ENCODE measurements around the gene LRPAP1.
"Not testable (repeated sequence)": the region's sequence is repeated elsewhere in the genome, so short reads cannot be mapped to it uniquely, and the experiment has no call there.

The LRPAP1 gene

DNA sequence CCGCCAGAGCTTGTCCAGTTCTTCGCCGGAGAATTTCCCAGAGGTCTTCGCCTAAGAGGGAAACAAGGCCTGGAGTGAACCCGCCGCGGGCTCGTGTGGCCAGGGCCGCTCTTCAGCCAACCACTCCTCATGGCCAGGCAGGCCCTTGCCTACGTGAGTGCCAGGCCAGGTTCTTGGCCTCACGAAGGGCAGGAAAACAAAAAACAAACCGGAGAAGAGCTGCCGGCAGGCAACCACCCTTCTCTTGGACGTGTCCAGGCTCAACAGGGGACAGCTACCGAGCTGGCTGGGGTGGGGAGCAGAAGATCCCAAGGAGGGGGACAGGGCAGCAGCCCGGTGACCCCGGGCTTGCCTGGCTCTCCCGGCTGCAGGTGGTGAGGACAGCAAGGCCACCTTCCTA, 13.3 kb downstream of the LRPAP1 start:
- DNase-seq (ENCODE audit: low spot score), result no peak

DNA sequence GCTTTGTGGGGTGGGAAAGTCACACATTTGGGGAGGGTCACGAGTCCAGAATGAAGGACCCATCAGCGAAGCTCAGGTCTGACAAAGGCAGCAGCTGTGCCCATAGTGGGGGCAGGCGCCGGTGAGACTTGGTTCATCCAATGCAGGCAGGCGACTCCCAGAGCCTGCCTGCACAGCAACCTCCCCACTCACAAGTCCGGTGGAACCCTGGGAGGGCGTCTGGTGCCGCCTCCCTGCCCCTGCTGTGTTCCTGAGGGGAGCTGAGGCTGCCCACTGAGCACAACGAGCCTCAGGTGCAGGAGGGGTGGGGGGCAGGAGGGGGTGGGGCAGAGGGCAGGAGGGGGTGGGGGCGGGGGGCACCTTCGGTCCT, 13.7 kb downstream of the LRPAP1 start:
- no peak for DNase-seq (ENCODE audit: low spot score)

DNA sequence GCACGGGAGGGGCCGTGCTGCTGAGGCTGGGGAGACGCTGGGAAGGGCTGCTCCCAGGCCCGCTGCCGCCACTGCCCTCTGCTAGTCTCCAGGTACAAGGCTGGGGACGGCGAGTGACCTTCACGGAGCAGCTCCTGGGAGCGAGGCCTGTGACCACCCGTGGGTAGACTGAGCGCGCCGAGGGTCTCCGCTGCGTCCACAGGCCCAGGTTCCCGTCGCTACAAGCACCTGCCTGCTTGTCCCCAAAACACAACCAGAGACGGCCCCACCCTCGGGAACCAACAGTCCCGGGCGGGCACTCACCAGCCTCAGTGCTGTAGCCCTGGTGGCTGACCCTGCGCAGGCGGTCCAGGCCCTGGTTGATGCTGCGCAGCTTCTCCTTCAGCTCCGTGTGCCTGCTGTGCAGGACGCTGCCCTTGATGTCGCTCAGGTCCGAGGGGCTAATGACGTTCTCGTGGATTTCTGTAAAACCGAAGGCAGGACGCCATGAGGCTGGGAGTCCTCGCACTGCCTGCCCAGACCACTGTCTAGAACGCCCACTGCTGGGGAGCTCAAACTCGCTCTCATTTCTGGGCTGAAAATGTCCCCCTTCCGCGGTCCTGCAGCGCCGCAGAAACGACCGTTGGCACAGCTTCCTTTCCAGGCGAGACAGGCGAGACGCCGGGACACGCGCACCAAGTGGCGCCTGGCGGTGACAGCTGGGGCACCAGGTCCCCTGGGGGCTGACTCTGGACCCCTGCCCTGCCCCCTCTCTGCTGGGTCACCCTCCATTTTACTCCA, 14.3 kb downstream of the LRPAP1 start:
- DNase-seq (ENCODE audit: low spot score), result no peak

DNA sequence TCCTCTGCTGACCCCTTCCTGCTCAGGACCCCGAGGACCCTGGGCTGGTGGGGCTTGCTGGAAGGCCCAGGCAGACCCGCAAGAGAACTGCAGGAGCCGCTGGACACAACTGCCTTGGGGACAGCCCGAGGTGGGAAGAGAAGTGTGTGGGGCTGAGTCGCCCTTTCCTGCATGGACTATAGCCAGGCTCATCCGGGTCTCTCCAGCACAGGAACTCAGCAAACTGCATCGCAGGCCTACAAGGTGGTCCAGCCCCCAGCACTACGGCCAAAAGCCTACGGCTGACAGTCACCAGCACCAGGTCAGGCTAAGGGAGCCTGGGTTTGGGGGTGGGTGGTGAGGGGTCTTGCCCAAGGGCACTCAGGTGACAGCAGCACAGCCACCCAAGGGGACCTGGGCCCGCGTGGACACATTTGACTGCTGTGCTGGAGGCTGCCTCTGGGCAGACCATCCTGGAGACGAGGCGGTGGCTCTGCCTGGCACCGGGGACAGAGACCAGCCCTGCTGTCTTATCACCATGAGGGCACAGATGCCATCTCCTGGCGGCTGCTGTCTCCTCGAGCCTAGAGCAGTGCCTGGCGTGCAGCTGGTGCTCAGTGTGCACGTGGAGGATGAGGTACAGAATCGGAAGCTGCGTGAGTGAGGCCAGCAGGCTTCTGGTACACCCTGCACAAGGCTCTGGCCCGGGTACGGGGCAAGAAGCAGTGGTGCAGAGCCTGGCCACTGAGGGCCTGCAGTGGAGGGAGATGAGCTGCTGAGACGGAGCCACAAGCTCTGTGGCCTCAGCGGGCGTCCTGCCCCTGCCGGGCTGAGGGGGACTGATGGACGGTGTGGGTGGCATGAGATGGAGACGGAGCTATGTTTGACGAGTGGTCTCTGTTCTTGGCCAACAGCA, 15.1 kb downstream of the LRPAP1 start:
- no peak for DNase-seq (ENCODE audit: low spot score)

DNA sequence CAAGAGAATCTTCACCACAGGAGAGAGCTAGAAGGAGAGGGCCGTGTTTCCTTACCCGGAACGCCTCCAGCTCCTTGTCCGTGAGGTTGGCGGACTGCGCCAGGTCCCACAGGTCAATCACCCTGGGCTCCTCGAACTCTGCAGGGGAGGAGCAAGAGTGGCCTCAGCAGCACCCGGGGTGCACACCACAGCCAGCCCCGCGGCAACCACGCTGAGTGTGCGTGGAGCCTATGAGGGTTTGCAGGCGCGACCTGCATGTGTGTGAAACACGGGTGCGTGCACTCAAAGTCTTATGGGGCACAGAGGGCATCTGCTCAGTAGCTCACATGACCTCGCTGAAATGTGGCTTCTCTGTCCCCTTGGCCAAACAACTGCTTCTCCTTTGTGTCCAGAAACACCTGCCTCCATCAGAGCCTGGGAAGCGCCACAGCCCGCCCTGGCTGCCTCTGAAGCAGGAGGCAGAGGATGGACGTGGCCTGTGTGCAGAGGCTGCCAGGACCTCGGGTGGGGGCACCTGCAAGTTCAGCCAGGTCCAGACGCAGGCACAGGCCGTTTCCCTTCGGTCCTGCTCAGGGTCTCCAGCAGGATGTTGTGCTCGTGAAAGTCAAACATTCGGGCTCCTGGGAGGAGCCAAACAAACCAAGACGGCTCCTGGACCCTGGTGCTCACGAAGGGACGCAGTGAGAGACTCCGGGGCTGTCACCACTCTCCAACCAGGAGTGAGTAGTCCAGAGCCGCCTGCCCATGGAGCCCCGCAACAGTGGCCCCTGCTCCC, 16.0 kb downstream of the LRPAP1 start:
- no peak for DNase-seq (ENCODE audit: low spot score)

DNA sequence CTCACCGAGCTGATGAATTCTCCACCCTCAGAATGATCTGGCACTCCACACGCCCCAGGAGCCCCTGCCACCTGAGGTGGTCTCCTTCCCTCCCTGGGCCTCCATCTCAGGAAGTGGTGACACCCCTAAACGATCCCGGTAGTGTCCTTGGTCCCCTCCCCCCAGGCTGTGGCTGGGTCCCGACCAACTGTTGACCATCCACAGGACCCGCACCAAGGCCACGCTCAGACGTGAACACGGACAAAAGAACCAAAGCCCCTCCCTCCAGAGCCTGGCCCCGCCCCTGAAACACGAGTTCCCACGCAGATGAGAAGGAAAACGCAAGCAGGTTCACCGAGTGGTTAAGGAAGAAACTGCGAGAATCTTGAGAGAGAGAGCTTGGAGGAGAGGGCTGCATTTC, 16.6 kb downstream of the LRPAP1 start:
- no peak for DNase-seq (ENCODE audit: low spot score)

DNA sequence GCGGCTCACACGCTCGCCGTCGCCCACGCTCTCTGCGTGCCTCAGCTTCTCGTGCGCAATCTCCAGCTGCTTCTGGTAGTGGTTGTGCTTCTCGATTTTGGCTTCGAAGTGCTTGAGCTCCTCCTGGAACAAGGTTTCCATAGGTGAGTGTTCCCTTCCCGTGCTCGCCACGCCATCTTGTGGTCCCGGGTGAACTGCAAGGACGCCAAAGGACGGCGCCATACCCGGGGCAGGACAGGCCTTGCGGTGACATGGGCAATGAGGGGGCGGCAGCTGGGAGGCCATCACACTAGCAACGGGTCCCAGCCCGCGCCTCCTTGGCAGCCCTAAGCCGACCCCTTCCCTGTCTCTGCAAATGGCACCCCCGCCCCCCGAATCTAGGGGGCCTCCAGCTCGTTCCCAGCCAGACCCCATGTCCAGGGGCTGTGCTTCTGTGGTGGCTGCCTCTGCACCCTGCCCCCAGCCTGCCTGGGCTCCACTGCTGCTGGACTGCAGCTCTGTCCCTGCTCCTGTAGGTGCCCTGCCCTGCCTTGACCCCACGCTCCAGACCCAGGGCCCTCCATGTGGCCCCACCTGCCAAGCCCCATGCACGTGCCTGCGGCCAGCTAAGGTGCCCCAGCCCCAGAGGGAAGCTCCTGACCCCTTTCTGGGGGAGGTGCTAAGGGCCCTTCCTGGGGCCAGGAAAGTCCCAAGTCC, 17.3 kb downstream of the LRPAP1 start:
- DNase-seq (ENCODE audit: low spot score), result no peak

DNA sequence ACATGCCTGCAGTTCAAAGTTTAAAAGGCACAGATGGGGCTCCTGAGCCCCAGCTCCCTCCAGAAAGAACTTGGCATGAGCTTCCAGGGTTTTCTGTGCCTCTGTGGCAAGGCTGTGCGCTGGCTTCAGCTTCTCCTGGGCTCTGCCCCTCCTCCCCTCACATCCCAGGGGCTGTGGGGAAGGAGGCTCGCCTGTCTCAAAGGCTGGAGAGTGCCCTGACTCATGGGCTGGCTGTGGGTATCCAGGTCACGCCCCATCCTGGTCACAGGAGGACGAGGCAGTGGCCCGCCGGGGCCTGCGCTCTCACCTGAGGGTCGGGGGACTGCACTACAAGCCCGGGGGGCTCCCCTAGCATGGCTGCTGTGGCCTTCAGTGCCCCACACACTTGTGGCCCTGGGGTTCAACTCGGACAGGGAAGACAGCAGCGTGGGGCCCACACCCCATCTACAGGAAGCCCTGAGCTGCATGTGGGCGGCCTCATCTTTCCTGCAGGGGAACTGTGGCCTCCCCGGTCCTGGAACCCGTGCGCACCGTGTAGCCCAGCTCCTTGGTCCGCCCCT, 17.9 kb downstream of the LRPAP1 start:
- no peak for DNase-seq (ENCODE audit: low spot score)

DNA sequence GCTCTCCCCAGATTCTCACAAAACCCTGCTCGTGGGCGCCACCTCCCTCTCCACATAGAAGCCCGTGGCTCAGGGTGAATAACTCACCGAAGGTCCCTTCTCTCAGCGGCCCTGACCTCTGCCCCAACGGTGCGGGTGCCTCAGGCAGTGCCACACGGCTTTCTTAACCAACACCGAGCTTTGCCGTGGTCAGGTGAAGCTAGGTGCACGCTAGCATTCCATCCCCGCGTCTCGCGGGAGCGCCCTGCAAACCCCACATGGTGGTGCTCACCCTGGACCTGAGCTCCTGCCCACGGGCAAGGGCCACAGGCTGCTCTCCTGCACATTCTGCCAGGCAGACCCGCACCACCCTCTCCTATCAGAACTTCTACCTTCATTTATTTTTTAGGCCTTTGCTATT, 18.4 kb downstream of the LRPAP1 start:
- DNase-seq (ENCODE audit: low spot score), result no peak

DNA sequence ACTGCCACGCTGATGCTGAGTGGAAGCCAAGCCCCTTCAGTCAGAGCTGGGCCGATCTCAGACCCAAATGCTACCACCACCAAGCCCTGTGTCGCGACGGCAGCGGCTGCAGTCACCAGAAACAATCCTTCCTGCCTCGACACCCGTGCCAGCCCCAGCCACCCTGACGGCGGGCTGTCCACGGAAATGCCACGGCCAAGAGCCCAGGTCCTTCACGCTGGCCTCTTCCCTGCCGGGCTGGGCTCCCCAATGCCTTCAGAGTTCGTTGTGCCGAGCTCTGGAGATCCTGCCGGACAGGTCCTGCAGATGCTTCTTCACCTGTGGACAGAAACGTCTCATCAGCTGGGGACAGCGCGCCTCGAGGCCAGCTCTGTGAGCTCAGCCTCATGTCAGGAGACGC, 19.5 kb downstream of the LRPAP1 start:
- DNase-seq (ENCODE audit: low spot score), result no peak

DNA sequence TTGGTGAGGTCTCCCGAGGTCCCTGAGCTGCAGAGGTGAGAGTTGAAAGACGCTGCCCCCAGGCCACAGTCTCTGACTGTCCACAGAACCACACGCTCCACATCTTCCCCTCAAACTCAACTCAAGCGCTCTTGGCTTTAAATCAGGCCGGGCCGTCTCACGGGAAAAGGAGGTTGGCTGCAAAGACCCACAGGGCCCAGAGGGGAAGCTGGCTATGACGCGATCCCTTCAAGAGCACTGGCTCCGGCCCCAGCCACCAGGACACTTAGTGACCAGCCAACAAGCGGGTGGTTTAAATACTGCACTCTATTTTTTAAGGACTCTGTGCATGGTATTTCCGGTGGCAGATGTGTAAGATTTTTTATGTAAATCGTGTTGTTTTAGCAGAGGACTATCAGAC, 19.9 kb downstream of the LRPAP1 start:
- DNase-seq (ENCODE audit: low spot score), result no peak

DNA sequence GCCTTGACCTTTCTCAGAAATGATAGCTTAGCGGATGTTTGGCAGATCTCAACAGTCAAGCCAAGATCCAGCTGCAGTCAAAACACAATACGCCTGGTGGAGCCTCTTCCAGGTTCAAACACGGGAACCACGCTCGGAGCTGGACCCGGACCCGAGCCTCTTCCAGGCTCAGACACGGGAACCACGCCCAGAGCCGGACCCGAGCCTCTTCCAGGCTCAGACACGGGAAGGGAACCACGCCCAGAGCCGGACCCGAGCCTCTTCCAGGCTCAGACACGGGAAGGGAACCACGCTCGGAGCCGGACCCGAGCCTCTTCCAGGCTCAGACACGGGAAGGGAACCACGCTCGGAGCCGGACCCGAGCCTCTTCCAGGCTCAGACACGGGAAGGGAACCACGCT, 20.6 kb downstream of the LRPAP1 start:
- not testable (repeated sequence) for DNase-seq (ENCODE audit: low spot score)

DNA sequence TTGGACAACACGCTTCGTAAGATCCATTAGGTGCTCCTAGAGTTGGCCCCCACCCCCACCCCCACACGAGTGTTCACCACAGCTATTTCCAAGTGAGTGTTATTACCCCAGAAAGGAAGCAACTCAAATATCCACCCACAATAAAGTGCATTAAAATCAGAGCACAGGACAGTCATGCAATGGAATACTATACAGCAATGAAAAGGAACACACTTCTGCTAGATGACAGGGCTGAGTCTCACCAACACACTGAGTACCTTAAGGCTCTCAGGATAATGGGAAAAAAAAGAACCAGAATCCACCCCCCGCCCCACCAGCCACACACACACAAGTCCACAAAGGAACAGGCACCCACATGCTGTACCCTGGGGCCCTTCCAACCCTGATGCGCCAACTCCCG, 21.0 kb downstream of the LRPAP1 start:
- DNase-seq (ENCODE audit: low spot score), result no peak

DNA sequence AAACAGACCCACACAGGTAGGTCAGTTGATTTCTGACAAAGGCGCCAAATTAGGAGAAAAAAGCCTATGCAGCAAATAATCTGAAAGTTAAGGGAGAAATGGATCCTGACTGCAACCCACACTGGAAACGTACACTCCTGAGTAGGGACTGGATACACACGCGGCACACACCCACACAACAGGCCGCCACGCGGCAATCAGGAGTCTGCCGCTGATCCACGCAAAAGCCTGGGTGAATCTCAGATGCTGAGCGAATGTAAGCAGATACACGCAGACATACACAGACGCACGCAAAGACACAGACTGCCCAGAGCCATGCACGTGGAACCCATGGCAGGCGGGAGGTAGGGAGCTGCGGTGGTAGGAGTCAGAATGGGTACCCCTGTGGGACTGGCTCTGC, 21.7 kb downstream of the LRPAP1 start:
- no peak for DNase-seq (ENCODE audit: low spot score)

DNA sequence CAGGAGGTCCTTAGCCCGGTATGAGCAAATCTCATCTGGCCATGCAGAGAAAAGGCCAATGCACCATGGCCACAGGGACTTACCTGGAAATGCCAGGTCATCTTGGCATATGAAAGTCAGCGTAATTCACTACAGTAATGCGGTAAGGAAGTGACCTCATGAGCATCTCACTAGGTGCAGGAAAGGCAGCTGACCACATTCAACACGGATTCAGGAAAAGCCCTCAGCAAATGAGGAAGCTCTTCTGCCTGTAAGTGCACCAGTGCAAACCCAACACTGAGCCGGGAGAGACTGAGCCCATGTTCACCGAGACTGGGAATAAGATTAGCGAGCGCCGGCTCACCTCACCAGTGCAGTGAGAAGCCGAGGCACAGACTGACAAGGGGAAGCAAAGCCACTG, 23.7 kb downstream of the LRPAP1 start:
- no peak for DNase-seq (ENCODE audit: low spot score)

DNA sequence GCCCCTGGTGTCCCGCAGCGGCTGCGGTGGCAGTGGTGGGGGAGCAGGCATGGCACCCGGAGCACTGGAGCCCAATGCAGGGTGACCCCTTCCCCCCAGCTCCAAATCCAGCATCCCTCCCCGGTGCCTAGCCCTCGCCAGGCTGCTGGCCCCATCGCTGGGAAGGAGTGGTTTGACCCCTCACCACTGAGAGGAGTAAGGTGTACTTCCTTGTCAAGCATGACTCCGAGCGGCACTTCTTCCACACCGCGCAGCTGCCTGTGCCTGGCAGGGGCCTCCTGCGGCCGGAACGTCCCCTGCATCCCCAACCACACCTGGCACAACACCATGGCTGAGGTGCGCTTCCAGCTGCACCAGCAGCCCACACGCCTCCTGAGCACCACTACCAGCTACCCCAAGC, 27.0 kb downstream of the LRPAP1 start:
- no peak for DNase-seq (ENCODE audit: low spot score)

DNA sequence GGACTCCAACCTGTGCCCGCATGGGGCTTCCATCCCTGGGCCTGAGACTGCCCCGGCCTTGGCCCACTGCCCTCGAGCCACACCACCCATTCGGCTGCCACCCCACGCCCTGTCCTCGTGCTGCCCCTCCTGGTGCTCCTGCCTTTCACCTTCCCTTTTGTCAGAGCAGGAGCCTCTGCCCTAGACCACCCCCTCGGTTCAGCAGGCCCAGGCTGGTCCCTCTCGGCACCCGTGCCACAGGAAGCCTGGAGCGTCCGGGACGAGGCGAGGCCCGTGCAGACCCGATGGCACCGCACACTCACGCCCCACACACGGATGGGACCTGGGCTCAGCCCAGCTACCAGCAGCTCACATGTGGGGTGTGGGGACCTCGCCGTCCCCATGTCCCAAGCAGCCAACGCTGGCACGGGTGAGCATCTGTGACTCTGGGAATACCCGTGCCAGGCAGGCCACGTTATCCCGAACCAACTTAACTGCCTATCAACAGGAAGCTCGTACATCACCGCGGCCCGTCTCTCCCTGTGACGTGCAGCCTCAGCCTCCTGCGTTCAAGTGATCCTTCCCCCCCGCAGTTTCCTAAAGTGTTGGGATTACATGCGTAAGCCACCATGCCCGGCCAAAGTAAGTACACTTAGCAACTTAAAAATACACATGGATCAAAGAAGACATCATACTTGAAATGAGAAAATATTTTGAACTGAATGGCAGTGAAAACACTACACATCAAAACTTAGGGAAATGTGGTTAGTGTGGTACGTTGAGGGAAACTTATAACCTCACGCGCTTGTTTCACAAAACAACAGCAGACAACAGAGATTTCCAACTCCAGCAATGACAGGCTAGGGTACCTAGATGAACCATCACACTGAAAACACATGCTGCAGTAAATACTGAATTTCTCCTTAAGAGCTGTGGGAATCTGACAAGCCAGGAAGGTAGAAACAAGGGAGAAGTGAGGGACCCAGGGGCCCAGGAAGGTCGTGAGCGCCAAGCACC, 29.0 kb downstream of the LRPAP1 start:
- DNase-seq (ENCODE audit: low spot score), result no peak

DNA sequence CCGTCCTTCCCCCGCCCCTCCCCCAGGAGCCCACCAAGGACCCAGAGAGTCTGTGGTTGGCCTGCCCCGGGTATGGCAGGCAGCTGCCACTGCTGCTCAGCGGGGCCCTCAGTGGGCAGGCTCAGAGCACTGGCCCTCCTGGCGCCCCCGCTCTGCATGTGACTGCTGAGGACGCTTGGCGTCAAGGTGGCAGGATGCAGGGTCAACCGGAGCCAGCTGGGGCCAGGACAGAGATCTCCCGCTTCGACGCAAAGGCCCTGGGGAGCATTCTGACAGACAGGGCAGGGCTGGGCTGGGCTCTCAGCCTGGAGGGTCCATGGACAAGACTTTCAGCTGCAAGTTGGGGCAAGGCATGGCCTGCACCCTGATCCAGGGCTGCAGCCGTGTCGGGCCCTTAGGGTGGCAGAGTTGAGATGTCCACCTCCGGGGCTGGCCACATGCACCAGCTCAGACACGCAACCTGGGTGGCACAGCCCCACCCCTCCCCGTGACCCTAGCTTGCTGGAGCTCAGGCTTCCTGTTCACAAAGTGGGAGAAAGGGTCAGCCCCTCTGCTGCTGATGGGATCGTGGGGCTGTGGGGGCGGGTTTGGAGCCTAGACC, 30.3 kb downstream of the LRPAP1 start:
- DNase-seq (ENCODE audit: low spot score), result no peak

DNA sequence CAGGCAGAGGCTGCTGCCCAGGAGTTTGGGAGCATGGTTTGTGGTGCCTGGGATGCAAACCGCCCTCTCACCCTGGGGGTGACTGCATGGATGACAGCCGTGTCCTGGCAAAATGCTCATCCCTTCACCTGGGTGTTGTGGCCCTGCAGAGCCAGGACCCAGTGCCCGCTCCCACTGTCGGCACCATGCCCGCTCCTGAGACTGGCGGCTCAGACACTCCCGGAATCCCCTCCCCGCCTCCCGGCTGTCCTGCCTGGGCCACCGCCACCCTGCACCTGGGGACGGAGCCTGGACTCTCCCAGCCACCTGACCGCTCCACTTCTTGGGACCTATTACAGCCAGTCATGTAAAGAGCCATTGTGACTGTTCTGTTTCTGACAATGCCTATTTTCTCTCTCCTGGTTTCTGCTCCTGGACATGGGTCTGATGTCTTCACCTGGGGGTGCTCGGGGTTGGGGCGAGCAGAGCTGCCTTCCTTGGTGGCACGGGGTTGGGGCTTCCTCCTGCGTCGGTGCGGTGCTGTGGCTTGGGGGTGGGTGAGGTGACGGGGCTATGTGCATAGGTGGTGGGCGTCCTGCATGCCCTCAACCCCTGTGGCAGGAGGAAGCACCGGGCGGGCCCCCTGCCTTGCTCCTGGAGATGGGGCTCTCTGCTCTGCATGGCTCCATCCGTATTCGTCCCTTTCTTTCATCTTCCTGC, 30.9 kb downstream of the LRPAP1 start:
- DNase-seq (ENCODE audit: low spot score), result no peak
